Mesothelial cell of epicardium (in vitro differentiated cells): ENCODE results near the gene KLF7. TPM values are rescaled to one million over a fixed set of nuclear protein-coding genes. Genes with fewer than 3 reads are reported as not detected.
"Not testable (repeated sequence)": the region's sequence is repeated elsewhere in the genome, so short reads cannot be mapped to it uniquely, and the experiment has no call there.

Experiments
- DNase-seq, 2 experiments: peaks; one replicate each; pipeline ENCODE4 v3.0.0; 2021; ENCODE audit warnings: low spot score in 2 of 2; ENCODE audit not compliant: unreplicated experiment in 2 of 2
- H3K27ac Mint-ChIP-seq: 2 replicates; pipeline ENCODE4 v1.8.0; 2021; ENCODE audit warnings: mixed read lengths
- H3K27me3 Mint-ChIP-seq: 2 replicates; pipeline ENCODE4 v1.8.0; 2021; ENCODE audit warnings: low read depth, mixed read lengths
- H3K36me3 Mint-ChIP-seq: 2 replicates; pipeline ENCODE4 v1.8.0; 2021; ENCODE audit warnings: mixed read lengths
- H3K4me1 Mint-ChIP-seq: 2 replicates; pipeline ENCODE4 v1.8.0; 2021; ENCODE audit warnings: mixed read lengths
- H3K4me3 Mint-ChIP-seq: 2 replicates; pipeline ENCODE4 v1.8.0; 2021; ENCODE audit warnings: mild to moderate bottlenecking, moderate library complexity, mixed read lengths
- H3K9me3 Mint-ChIP-seq: 2 replicates; pipeline ENCODE4 v1.8.0; 2021; ENCODE audit warnings: mixed read lengths
- total RNA-seq: library from RNA; stranded (reverse); gene quantifications from 3 replicates; pipeline ENCODE4 v1.2.1, GENCODE V29; 2021
- TF ChIP-seq, protein P1 (sequence below): fragments of 200-600 bp; sonication (generic); IDR thresholded peaks from one replicate; pipeline ENCODE4 v1.5.0; 2021; ENCODE audit warnings: antibody characterized with exemption; ENCODE audit not compliant: unreplicated experiment

The KLF7 gene
- total RNA-seq, 1 donor from 2014 or later: 17.8 TPM

DNA sequence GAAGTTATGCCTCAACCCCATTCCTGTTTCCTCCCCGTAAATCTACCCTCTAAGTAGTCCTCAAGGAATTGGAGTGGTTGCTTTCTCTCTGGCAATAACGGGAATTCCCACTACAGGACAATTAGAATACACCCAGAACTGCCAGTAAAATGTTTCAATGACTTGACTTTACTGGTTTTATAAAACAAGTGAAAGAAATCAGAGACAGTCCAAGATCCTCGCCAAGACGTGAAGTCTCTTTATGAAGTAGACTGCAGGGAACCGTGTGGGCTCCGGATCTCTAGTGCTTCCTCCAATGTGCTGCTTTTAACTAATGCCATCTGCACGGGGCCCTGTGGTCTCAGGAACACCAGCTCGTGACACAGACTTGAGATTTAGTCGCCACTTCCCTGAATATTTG lies 125.1 kb downstream of the KLF7 start:
- Mint-ChIP-seq H3K36me3 (no peaks in the 10 kb centered on the region), H3K4me1 (peaks cover 10% of the 10 kb centered on the region), H3K4me3 (no peak overlapping the region), H3K27ac (no peak overlapping the region), H3K27me3 (no peaks in the 10 kb centered on the region), H3K9me3 (peaks cover under 1% of the 10 kb centered on the region)
- TF ChIP-seq, protein P1, sequence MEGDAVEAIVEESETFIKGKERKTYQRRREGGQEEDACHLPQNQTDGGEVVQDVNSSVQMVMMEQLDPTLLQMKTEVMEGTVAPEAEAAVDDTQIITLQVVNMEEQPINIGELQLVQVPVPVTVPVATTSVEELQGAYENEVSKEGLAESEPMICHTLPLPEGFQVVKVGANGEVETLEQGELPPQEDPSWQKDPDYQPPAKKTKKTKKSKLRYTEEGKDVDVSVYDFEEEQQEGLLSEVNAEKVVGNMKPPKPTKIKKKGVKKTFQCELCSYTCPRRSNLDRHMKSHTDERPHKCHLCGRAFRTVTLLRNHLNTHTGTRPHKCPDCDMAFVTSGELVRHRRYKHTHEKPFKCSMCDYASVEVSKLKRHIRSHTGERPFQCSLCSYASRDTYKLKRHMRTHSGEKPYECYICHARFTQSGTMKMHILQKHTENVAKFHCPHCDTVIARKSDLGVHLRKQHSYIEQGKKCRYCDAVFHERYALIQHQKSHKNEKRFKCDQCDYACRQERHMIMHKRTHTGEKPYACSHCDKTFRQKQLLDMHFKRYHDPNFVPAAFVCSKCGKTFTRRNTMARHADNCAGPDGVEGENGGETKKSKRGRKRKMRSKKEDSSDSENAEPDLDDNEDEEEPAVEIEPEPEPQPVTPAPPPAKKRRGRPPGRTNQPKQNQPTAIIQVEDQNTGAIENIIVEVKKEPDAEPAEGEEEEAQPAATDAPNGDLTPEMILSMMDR: no peak
- DNase-seq: no peak

- H3K27ac Mint-ChIP-seq: no peak overlapping the region
- no peaks in the 10 kb centered on the region for H3K27me3 Mint-ChIP-seq
These were observed 126.5 kb downstream of the KLF7 start for GRCh38 chr2:207039225-207039624.

DNA sequence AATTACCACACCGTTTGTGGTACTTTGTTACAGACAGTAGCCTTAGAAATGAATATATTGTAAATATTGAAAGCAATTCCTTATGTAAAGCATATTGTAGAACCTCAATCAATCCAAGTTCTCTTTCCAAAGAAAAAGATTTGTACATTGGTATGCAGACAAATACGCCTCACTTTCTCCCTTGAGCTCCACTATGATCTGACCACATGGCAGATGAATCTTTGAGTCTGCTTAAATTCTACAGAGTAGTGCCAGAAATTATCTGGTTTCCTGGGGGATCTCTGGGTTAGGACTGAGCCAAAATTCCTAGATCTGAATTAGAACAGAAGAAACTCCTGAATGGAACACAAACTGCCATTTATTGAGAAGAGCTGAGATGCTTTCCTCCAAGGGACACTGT lies 127.4 kb downstream of the KLF7 start:
- DNase-seq: no peak
- H3K36me3 Mint-ChIP-seq: no peaks in the 10 kb centered on the region
- H3K9me3 Mint-ChIP-seq: peaks cover 13% of the 10 kb centered on the region
- TF ChIP-seq, protein P1: no peak
- H3K27ac Mint-ChIP-seq: no peak overlapping the region
- H3K4me1 Mint-ChIP-seq: peaks cover 11% of the 10 kb centered on the region
- H3K4me3 Mint-ChIP-seq: no peak overlapping the region
- no peaks in the 10 kb centered on the region for H3K27me3 Mint-ChIP-seq

More at GRCh38 chr2:207039225-207039624, 126.5 kb downstream of the KLF7 start:
- Mint-ChIP-seq H3K36me3 (no peaks in the 10 kb centered on the region), H3K9me3 (peaks cover 3% of the 10 kb centered on the region), H3K4me1 (peaks cover 11% of the 10 kb centered on the region), H3K4me3 (no peak overlapping the region)
- TF ChIP-seq, protein P1: no peak
- no peak for DNase-seq

DNA sequence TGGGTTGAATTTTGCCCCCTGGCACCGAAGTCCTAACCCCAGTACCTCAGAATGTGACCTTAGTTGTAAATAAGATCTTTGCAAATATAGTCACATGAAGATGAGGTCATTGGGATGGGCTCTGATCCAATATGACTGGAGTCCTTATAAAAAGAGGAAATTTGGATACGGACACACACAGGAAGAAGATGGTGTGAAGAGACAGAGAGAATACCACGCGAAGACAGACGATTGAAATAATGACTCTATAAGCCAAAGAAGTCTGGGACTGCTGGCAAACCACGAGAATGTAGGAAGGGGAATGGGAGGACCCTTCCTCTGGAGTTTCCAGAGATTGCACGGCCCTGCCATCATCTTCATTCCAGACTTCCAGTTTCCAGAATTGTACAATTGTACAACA lies 127.9 kb downstream of the KLF7 start:
- Mint-ChIP-seq H3K27ac (no peak overlapping the region), H3K4me3 (no peak overlapping the region), H3K27me3 (no peaks in the 10 kb centered on the region), H3K9me3 (peaks cover 17% of the 10 kb centered on the region), H3K36me3 (no peaks in the 10 kb centered on the region), H3K4me1 (peaks cover 11% of the 10 kb centered on the region)
- TF ChIP-seq, protein P1: no peak
- no peak for DNase-seq

DNA sequence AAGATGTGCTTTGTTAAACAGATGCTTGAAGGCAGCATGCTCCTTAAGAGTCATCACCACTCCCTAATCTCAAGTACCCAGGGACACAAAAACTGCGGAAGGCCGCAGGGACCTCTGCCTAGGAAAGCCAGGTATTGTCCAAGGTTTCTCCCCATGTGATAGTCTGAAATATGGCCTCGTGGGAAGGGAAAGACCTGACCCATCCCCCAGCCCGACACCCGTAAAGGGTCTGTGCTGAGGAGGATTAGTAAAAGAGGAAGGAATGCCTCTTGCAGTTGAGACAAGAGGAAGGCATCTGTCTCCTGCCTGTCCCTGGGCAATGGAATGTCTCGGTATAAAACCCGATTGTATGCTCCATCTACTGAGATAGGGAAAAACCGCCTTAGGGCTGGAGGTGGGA lies 128.7 kb downstream of the KLF7 start:
- peaks cover 23% of the 10 kb centered on the region for H3K9me3 Mint-ChIP-seq
- peaks cover 11% of the 10 kb centered on the region for H3K4me1 Mint-ChIP-seq
- not testable (repeated sequence) for H3K27ac Mint-ChIP-seq

DNA sequence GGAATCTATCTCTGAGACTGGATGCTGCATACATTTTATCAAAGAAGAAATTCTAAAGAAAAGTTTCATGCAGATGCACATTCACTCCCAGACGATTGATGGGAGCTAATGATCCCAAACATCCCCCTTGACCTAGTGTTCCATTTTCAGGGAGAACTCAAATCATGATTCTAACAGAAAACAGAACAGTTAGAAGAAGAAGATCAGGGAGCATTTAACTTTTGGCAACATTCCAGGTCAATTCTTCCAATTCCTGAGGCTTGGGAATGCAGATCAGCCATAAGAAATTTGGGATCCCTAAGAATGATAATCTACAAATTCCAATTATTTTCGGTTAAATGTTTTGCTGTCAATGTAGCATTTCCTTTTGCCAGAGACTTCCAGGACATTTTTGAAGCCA lies 129.9 kb downstream of the KLF7 start:
- no peak overlapping the region for H3K27ac Mint-ChIP-seq
- no peaks in the 10 kb centered on the region for H3K36me3 Mint-ChIP-seq
- no peak for DNase-seq
- no peak overlapping the region for H3K4me3 Mint-ChIP-seq
- H3K9me3 Mint-ChIP-seq: peaks cover 27% of the 10 kb centered on the region
- peaks cover 9% of the 10 kb centered on the region for H3K4me1 Mint-ChIP-seq
- H3K27me3 Mint-ChIP-seq: no peaks in the 10 kb centered on the region
- TF ChIP-seq, protein P1: no peak

More for the DNA sequence above, 128.7 kb downstream of the KLF7 start:
- not testable (repeated sequence) for H3K27me3 Mint-ChIP-seq, H3K4me3 Mint-ChIP-seq, H3K36me3 Mint-ChIP-seq, DNase-seq
